Esophagus muscularis mucosa (tissue), 4 donors: Measurements from ENCODE around the gene RAI1. TPM values are rescaled to one million over a fixed set of nuclear protein-coding genes. Genes with fewer than 3 reads are reported as not detected.

Experiments
- DNase-seq: peaks from one replicate; pipeline ENCODE4 v3.0.0-alpha.2; 2017; ENCODE audit errors: extremely low spot score
- H3K27ac ChIP-seq, 4 donors: fragments of 200-600 bp; sonication (generic); replicated peaks in 1 of 4; 1 replicate in 3 of 4; 2 replicates in 1 of 4; pipeline ENCODE4 v1.5.1; 2016 to 2019; ENCODE audit warnings: mild to moderate bottlenecking in 1 of 4
- H3K27me3 ChIP-seq, 4 donors: fragments of 200-600 bp; sonication (generic); one replicate each; pipeline versions ENCODE4 v1.5.1 to v1.6.0; 2016 to 2019
- H3K36me3 ChIP-seq, 4 donors: fragments of 200-600 bp; sonication (generic); one replicate each; pipeline ENCODE4 v1.5.1; 2016 to 2019
- H3K4me1 ChIP-seq, 4 donors: fragments of 200-600 bp; sonication (generic); one replicate each; pipeline ENCODE4 v1.5.1; 2016 to 2019
- H3K4me3 ChIP-seq, 4 donors: fragments of 200-600 bp; sonication (generic); 1 replicate in 2 of 4; 2 replicates in 2 of 4; pipeline ENCODE4 v1.5.1; 2016 to 2019; ENCODE audit warnings: mild to moderate bottlenecking in 4 of 4, moderate library complexity in 1 of 4
- H3K9me3 ChIP-seq, 4 donors: fragments of 200-600 bp; sonication (generic); 1 replicate in 3 of 4; 2 replicates in 1 of 4; pipeline ENCODE4 v1.5.1; 2016 to 2019
- EP300 ChIP-seq: sonication (generic); formaldehyde crosslinking; IDR thresholded peaks from one replicate; pipeline ENCODE4 v1.6.1; 2017; ENCODE audit warnings: antibody characterized with exemption
- POLR2A ChIP-seq: fragments of 450-650 bp; IDR thresholded peaks from one replicate; pipeline ENCODE4 v1.6.1; 2017; ENCODE audit warnings: antibody characterized with exemption, moderate library complexity, mild to moderate bottlenecking, low read depth
- POLR2AphosphoS5 ChIP-seq, 2 donors: sonication (generic); formaldehyde crosslinking; IDR thresholded peaks; one replicate each; pipeline ENCODE4 v1.6.1; 2017; ENCODE audit warnings: antibody characterized with exemption in 2 of 2
- WGBS: methylation state at CpG from one replicate; pipeline ENCODE4 v1.1.5; 2018; 5-methylcytosine and 5-hydroxymethylcytosine counted together
- intact Hi-C: fragments of 100-400 bp; cut with DNase I; formaldehyde crosslinking; loops from one replicate; pipeline ENCODE4 v1.15.1; 2023
- total RNA-seq, 4 donors: library from RNA; depleted of rRNA; stranded (reverse); fragments of >200 nt; gene quantifications; one replicate each; pipeline versions ENCODE4 v1.1.0 to v1.2.1, GENCODE V29; 2016
- TF ChIP-seq, protein P1 (sequence below), 3 experiments: fragments of 200-600 bp in 2 of 3; fragments of 450-650 bp in 1 of 3; sonication (generic) in 2 of 3; IDR thresholded peaks; one replicate each; pipeline ENCODE4 v1.5.1; 2017 to 2019; ENCODE audit warnings: antibody characterized with exemption in 3 of 3, mild to moderate bottlenecking in 2 of 3, moderate library complexity in 1 of 3

The RAI1 gene
- total RNA-seq, 4 donors from 2014 or later = 18.7 to 41.3 (median 28.3) TPM

DNA sequence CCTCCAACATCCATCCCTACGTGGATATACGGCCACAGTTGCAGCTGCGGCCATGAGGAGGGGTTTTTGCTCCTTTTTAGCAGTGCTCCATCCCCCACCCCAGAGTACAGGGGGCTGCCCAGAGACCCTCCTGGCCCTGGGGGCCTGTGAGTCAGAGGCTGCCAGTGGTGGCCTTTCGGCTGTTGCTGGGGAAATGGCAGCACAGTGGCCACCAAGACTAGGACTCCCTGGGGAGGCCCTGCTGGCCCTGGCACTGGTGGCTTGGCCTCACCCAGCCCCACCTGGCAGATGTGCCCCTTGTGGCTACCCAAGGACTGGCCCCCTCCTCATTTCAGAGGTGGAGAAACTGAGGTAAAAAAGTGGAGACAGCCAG, 29.1 kb downstream of the RAI1 start:
- Histone ChIP-seq H3K36me3 (no peaks in the 10 kb centered on the region), H3K27me3 (no peaks in the 10 kb centered on the region), H3K4me3 (no peak overlapping the region), H3K27ac (peak overlapping the region; percentile 82 to 89 (median 87)), H3K4me1 (peaks cover 63 to 92% (median 83%) of the 10 kb centered on the region in 4 donors), H3K9me3 (no peaks in the 10 kb centered on the region)
- no peak for TF ChIP-seq POLR2AphosphoS5 (IDR thresholded peaks at IDR 0.05)
- TF ChIP-seq, protein P1, sequence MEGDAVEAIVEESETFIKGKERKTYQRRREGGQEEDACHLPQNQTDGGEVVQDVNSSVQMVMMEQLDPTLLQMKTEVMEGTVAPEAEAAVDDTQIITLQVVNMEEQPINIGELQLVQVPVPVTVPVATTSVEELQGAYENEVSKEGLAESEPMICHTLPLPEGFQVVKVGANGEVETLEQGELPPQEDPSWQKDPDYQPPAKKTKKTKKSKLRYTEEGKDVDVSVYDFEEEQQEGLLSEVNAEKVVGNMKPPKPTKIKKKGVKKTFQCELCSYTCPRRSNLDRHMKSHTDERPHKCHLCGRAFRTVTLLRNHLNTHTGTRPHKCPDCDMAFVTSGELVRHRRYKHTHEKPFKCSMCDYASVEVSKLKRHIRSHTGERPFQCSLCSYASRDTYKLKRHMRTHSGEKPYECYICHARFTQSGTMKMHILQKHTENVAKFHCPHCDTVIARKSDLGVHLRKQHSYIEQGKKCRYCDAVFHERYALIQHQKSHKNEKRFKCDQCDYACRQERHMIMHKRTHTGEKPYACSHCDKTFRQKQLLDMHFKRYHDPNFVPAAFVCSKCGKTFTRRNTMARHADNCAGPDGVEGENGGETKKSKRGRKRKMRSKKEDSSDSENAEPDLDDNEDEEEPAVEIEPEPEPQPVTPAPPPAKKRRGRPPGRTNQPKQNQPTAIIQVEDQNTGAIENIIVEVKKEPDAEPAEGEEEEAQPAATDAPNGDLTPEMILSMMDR (IDR thresholded peaks at IDR 0.05) = no peak
- no peak for TF ChIP-seq POLR2A
- TF ChIP-seq EP300 = no peak
- DNase-seq = no peak
- intact Hi-C loops = no loop called here
- WGBS = 61% methylated on average over 3 of the region's 4 CpGs

DNA sequence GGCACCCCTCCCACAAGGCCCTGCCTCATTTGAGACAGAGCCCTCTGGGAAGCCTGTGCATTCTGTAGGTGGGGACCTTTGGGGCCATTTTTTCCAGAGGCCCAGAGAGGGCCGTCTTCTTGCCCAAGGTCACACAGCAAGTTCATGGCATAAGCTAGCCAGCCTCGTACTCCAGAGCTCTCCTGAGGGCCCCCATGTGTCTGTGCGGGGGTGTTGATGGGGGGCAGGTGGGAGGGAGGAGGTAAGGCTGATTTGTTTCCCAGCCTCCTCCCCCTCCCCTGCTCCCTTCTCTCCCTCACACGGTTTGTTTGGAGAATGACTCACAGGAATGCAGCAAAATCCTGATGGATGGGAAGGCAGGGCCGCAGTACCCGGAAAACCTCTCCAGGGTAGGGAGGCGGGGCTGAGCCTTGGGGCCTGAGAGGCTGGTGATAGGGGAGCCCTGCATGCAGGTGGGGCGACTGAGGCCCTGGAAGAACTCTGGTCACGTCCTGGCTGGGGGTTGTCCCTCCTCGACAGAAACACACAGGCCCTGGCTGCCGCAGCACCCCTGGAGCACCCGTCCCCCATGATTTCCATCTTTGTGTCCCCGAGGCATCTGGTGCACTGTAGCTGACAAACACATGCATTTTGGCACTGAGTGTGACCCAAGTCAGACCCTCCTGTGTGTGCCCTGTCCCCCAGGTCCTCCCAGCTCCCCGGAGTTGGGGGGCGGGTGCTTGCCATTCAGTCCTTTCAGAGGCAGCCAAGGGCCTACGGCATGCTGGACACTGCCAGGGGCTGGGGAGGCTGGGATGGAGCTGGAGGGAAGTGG, 29.7 kb downstream of the RAI1 start:
- Histone ChIP-seq H3K27ac (peak overlapping the region; percentile 82 to 89 (median 87)), H3K4me3 (no peak overlapping the region), H3K36me3 (no peaks in the 10 kb centered on the region), H3K9me3 (no peaks in the 10 kb centered on the region), H3K27me3 (no peaks in the 10 kb centered on the region), H3K4me1 (peaks cover 68 to 97% (median 89%) of the 10 kb centered on the region in 4 donors)
- DNase-seq = no peak
- TF ChIP-seq EP300 (peak; percentile 76), POLR2AphosphoS5 (IDR thresholded peaks at IDR 0.05) (peak; percentile 76), POLR2A (no peak)
- TF ChIP-seq, protein P1 (IDR thresholded peaks at IDR 0.05) = no peak
- intact Hi-C loops = no loop called here
- 54% methylated on average over 5 of the region's 16 CpGs for WGBS

DNA sequence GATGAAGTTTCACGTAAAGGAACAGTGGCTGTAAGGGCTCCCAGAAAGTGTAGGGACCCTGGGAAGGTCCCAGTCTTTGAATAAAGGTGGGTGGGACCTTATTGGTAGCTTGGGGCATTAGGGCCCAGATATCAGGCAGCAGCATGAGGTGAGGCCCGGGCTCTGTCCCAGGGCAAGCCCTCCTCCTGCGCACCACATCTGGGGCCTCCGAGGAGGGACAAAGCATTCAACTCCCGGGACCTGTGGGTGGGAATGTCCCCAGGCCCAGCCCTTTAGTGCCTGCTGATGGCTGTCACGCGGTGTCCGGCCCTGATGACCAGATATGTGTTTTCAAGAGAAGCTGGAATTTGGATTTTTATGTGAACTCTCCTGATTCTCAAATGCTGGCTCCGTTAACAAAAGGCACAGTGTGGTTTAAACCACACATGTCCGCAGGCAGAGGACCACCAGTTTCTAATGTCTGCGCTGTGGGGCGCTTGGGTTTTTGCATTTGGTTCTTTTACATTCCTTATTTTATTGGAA, 30.4 kb downstream of the RAI1 start:
- intact Hi-C loops = no loop called here
- WGBS = 64% methylated on average over 8 of the region's 12 CpGs
- no peak for DNase-seq
- H3K9me3 ChIP-seq = no peaks in the 10 kb centered on the region
- H3K4me3 ChIP-seq = no peak overlapping the region
- peaks cover 66 to 98% (median 87%) of the 10 kb centered on the region in 4 donors for H3K4me1 ChIP-seq
- peak overlapping the region; percentile 82 to 89 (median 87) for H3K27ac ChIP-seq
- TF ChIP-seq EP300 (no peak), POLR2AphosphoS5 (IDR thresholded peaks at IDR 0.05) (no peak), POLR2A (no peak)
- TF ChIP-seq, protein P1 (IDR thresholded peaks at IDR 0.05) = no peak
- no peaks in the 10 kb centered on the region for H3K27me3 ChIP-seq
- H3K36me3 ChIP-seq = no peaks in the 10 kb centered on the region

DNA sequence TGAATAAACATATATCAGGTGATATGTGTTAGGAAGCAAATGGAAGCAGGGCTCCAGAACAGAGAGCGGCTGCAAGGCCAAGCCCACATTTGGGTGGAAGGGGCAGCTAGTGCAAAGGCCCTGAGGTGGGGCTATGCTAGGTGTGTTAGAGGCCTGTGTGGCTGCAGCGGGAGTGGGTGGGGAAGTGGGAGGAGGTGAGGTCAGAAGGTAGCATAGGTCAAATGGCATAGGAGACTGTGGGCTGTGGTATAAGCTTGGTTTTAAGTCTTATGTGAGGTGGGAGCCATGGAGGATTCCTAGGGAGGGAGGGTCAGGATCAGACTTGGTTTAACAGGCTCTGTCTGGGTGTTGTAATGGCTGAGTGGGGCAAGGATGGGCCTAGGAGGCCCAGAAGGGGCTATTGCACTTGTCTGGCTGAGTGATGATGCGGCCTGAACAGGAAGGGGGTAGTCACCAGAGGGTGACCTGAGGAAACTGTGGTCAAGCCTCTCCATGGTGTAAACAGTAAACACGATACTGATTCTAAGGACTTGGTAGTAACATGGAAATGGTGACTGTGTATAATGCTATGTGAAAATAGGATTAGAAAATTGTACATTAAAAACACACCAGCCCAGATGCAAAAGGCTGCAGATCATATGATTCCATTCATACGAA, 31.1 kb downstream of the RAI1 start:
- no peaks in the 10 kb centered on the region for H3K36me3 ChIP-seq
- DNase-seq = no peak
- no peaks in the 10 kb centered on the region for H3K27me3 ChIP-seq
- TF ChIP-seq, protein P1 (IDR thresholded peaks at IDR 0.05) = no peak
- TF ChIP-seq EP300 = no peak
- TF ChIP-seq POLR2A = no peak
- TF ChIP-seq POLR2AphosphoS5 (IDR thresholded peaks at IDR 0.05) = no peak
- H3K4me3 ChIP-seq = no peak overlapping the region
- intact Hi-C loops = no loop called here
- 75% methylated on average over 5 of the region's 5 CpGs for WGBS
- H3K27ac ChIP-seq = peak overlapping the region; percentile 82 to 89 (median 87)
- H3K9me3 ChIP-seq = no peaks in the 10 kb centered on the region
- peaks cover 64 to 98% (median 87%) of the 10 kb centered on the region in 4 donors for H3K4me1 ChIP-seq
